Memory B cell (primary cell): ENCODE results near the gene GNB2.
A peak's percentile ranks its signal among the peaks of the same experiment; 100 is the strongest.

Experiments
- ATAC-seq: fragments of 150-1000 bp; cut with Tn5 transposase; 2 replicates; pipeline ENCODE4 v1.10.0; 2021; ENCODE audit warnings: low read depth, mild to moderate bottlenecking, moderate library complexity
- DNase-seq, 2 donors: peaks; one replicate each; pipeline ENCODE4 v3.0.0; 2022; ENCODE audit warnings: low spot score in 2 of 2
- H3K27ac Mint-ChIP-seq: one replicate; pipeline ENCODE4 v1.8.0; 2022; ENCODE audit warnings: mild to moderate bottlenecking, moderate library complexity, mixed read lengths
- H3K27me3 Mint-ChIP-seq: one replicate; pipeline ENCODE4 v1.8.0; 2022; ENCODE audit warnings: mixed read lengths
- H3K36me3 Mint-ChIP-seq: one replicate; pipeline ENCODE4 v1.8.0; 2022; ENCODE audit warnings: mild to moderate bottlenecking, mixed read lengths
- H3K4me1 Mint-ChIP-seq: one replicate; pipeline ENCODE4 v1.8.0; 2022; ENCODE audit warnings: mixed read lengths
- H3K4me3 Mint-ChIP-seq: one replicate; pipeline ENCODE4 v1.8.0; 2022; ENCODE audit warnings: mild to moderate bottlenecking, moderate library complexity, mixed read lengths
- H3K9me3 Mint-ChIP-seq: one replicate; pipeline ENCODE4 v1.8.0; 2022; ENCODE audit warnings: mixed read lengths

Gene GNB2

GRCh38 chr7:100673302-100673941 lies at the start of gene GNB2:
Gene GNB2, plus strand, starts transcription at chr7:100673740. Its CDS starts 2,526 bp downstream, at chr7:100676266.
- Mint-ChIP-seq H3K4me3 (peak within 1 kb of the TSS; percentile 100), H3K36me3 (peaks cover 6% of the 10 kb centered on the region), H3K9me3 (no peaks in the 10 kb centered on the region), H3K4me1 (peaks cover 8% of the 10 kb centered on the region), H3K27ac (peak within 1 kb of the TSS; percentile 93), H3K27me3 (no peaks in the 10 kb centered on the region)
- DNase-seq, result peak; percentile 95 to 96
- ATAC-seq, result peak; percentile 56

DNA sequence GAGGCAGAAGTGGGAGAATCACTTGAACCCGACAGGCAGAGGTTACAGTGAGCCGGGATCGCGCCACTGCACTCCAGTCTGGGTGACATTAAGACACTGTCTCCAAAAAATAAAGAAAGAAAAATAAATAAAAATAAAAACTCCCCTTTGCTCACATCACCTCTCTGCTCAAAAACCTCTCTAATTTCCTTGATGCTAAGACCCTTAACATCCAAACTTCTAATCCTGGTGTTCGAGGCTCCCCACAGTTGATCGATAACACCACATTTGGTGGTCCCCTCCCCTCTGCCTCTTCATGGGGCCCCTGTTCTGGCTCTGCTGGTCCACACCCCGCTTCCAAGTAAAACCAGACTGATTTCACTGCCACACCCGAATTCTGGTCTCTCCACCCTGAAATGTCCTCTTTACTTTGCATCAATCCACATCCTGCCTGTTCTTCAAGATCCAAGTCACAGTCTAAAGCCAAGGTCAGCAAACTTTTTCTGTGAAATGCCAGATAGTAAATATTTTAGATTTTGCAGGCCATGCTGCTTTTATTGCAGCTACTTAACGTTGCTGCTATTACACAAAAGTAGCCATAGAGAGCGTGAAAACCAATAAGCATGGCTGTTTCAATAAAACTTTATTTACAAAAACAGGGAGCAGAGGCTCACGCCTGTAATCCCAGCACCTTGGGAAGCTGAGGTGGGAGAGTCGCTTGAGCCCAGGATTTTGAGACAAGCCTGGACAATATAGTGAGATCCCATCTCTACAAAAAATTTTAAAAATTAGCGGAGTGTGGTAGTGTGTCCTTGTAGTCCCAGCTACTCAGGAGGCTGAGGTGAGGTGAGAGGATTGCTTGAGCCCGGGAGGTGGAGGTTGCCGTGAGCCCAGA lies 49.4 kb upstream of the GNB2 start:
- no peaks in the 10 kb centered on the region for H3K9me3 Mint-ChIP-seq
- ATAC-seq (no peak), DNase-seq (no peak)
- H3K4me1 Mint-ChIP-seq, result peaks cover 10% of the 10 kb centered on the region
- no peaks in the 10 kb centered on the region for H3K27me3 Mint-ChIP-seq
- no peak overlapping the region for H3K4me3 Mint-ChIP-seq
- H3K36me3 Mint-ChIP-seq, result peaks cover 2% of the 10 kb centered on the region
- no peak overlapping the region for H3K27ac Mint-ChIP-seq

DNA sequence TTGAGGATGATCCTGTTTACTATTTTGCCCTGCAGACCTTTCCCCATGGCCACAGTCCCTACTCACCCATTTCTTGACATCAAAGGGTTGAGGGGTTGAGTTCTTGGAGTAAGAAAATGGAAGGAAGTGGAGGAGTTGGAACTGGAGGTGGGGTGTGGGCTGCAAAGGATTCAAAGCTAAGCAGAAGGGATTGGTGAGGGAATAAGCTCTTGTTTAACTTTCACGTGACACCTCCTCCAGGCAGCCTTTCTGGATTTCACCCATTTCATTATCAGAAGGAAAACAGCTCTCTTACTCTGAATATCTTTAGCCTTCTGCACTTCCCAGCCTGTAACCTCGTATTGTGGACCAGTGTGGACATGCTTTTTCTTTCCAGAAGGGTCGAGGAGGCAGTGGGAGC lies 47.5 kb upstream of the GNB2 start:
- H3K36me3 Mint-ChIP-seq, result peaks cover 2% of the 10 kb centered on the region
- peak overlapping the region; percentile 84 for H3K4me3 Mint-ChIP-seq
- no peaks in the 10 kb centered on the region for H3K9me3 Mint-ChIP-seq
- H3K4me1 Mint-ChIP-seq, result peaks cover 13% of the 10 kb centered on the region
- DNase-seq (no peak), ATAC-seq (no peak)
- H3K27me3 Mint-ChIP-seq, result no peaks in the 10 kb centered on the region
- H3K27ac Mint-ChIP-seq, result no peak overlapping the region

- no peaks in the 10 kb centered on the region for H3K9me3 Mint-ChIP-seq
- H3K4me3 Mint-ChIP-seq, result peak overlapping the region; percentile 84
These were observed 46.9 kb upstream of the GNB2 start for GRCh38 chr7:100626530-100627237.

DNA sequence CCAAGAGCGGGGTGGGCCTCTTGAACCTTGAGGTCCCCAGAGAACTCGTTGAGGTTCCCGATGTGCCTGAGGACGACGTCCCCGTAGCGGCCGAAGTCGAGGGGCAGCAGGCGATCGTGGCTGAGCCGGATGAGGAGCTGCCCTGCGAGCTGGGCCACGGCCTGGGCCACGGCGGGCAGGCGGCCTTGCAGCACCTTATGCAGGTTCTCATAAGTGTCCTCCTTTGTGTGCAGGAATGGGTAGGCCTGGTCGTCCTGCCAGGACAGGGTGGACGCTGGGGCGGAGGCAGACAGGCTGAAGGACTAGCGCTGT lies 46.3 kb upstream of the GNB2 start:
- H3K27ac Mint-ChIP-seq, result no peak overlapping the region
- peaks cover 13% of the 10 kb centered on the region for H3K4me1 Mint-ChIP-seq
- no peaks in the 10 kb centered on the region for H3K27me3 Mint-ChIP-seq
- DNase-seq (no peak), ATAC-seq (no peak)
- no peak overlapping the region for H3K4me3 Mint-ChIP-seq
- no peaks in the 10 kb centered on the region for H3K36me3 Mint-ChIP-seq
- H3K9me3 Mint-ChIP-seq, result no peaks in the 10 kb centered on the region

More at GRCh38 chr7:100626530-100627237, 46.9 kb upstream of the GNB2 start:
- peak; percentile 43 to 49 for DNase-seq
- H3K27me3 Mint-ChIP-seq, result no peaks in the 10 kb centered on the region
- ATAC-seq, result peak; percentile 98
- peaks cover 1% of the 10 kb centered on the region for H3K36me3 Mint-ChIP-seq
- H3K27ac Mint-ChIP-seq, result peak overlapping the region; percentile 73
- peaks cover 13% of the 10 kb centered on the region for H3K4me1 Mint-ChIP-seq

GRCh38 chr7:100629117-100629716 lies 44.3 kb upstream of the GNB2 start:
- Mint-ChIP-seq H3K9me3 (no peaks in the 10 kb centered on the region), H3K27ac (no peak overlapping the region), H3K4me1 (peaks cover 22% of the 10 kb centered on the region), H3K27me3 (peaks cover 1% of the 10 kb centered on the region), H3K4me3 (no peak overlapping the region), H3K36me3 (no peaks in the 10 kb centered on the region)
- DNase-seq, result no peak
- no peak for ATAC-seq

DNA sequence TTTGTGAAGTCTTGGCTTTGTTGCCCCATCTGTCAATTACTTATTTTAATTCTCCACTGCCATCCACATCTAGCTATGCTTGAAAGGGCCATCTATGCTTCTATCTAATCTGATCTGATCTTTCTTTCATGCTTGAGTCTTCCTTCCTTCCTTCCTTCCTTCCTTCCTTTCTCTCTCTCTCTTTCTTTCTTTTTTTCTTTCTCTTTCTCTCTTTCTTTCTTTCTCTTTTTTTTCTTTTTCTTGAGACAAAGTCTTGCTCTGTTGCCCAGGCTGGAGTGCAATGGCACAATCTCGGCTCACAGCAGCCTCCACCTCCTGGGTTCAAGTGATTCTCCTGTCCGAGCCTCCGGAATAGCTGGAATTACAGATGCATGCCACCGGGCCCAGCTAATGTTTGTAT lies 43.5 kb upstream of the GNB2 start:
- ATAC-seq (no peak), DNase-seq (no peak)
- H3K36me3 Mint-ChIP-seq, result no peaks in the 10 kb centered on the region
- H3K27ac Mint-ChIP-seq, result no peak overlapping the region
- no peaks in the 10 kb centered on the region for H3K9me3 Mint-ChIP-seq
- no peak overlapping the region for H3K4me3 Mint-ChIP-seq
- H3K27me3 Mint-ChIP-seq, result peaks cover 1% of the 10 kb centered on the region
- peaks cover 22% of the 10 kb centered on the region for H3K4me1 Mint-ChIP-seq

DNA sequence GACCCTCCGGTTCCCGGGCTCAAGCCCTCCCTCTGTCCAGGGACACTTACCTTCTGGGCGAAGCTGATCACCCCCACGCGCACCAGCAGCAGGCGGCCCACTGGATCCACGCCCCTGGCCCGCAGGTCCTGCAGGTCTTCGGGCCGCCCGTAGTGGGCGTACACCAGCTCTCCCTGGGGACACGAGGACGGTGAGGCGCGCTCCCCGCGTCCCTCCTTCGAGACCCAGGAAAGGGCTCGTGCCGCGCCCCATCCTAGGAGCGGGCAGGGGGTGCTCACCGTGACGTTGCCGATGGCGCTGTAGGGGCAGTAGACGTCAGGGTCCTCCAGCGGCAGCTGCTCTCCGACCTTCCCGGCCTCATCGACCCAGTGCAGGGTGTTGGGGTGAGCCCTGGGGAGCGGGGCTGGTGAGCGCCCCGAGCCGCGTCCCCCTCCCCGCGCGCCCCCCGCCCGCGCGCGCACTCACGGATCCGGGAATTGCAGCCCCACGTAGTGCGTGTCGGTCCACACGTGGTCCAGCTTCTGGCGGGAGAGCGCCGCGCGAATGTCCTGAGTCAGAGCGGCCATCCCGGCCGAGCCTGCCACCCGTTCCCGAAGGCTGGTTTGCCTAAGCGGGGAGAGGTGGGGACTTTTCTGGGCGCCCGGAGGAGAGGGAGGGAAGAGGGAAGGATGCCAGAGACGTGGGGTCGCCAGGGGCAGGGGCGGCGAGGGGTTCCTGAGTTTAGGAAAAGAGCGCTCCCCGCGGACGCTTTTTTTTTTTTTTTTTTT lies 40.4 kb upstream of the GNB2 start:
- DNase-seq (peak; percentile 44 to 53), ATAC-seq (peak; percentile 64)
- no peaks in the 10 kb centered on the region for H3K36me3 Mint-ChIP-seq
- peaks cover 1% of the 10 kb centered on the region for H3K27me3 Mint-ChIP-seq
- H3K9me3 Mint-ChIP-seq, result no peaks in the 10 kb centered on the region
- no peak overlapping the region for H3K27ac Mint-ChIP-seq
- peak overlapping the region; percentile 90 for H3K4me3 Mint-ChIP-seq
- H3K4me1 Mint-ChIP-seq, result peaks cover 12% of the 10 kb centered on the region

DNA sequence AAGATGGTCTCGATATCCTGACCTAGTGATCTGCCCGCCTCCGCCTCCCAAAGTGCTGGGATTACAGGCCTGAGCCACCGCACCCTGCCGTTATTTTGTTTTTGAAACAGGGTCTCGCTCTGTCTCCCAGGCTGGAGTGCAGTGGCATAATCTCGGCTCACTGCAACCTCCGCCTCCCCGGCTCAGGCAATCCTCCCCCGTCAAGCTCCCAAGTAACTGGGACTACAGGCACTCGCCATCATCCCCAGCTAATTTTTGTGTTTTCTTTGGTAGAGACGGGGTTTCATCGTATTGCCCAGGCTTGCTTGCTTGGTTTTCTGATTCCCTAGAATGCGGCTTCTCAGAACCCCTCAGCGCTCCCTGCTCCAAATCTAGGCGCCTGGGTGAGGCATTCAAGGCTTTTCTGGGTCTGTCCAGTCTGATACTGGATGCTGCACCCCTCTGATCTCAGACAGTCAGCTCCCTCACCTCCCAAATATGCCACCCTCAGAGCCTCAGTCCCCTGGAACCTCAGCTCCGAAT lies 33.5 kb upstream of the GNB2 start:
- Mint-ChIP-seq H3K27me3 (peaks cover 4% of the 10 kb centered on the region), H3K36me3 (no peaks in the 10 kb centered on the region), H3K4me3 (no peak overlapping the region), H3K27ac (no peak overlapping the region), H3K9me3 (no peaks in the 10 kb centered on the region), H3K4me1 (peaks cover 17% of the 10 kb centered on the region)
- ATAC-seq (no peak), DNase-seq (no peak)

DNA sequence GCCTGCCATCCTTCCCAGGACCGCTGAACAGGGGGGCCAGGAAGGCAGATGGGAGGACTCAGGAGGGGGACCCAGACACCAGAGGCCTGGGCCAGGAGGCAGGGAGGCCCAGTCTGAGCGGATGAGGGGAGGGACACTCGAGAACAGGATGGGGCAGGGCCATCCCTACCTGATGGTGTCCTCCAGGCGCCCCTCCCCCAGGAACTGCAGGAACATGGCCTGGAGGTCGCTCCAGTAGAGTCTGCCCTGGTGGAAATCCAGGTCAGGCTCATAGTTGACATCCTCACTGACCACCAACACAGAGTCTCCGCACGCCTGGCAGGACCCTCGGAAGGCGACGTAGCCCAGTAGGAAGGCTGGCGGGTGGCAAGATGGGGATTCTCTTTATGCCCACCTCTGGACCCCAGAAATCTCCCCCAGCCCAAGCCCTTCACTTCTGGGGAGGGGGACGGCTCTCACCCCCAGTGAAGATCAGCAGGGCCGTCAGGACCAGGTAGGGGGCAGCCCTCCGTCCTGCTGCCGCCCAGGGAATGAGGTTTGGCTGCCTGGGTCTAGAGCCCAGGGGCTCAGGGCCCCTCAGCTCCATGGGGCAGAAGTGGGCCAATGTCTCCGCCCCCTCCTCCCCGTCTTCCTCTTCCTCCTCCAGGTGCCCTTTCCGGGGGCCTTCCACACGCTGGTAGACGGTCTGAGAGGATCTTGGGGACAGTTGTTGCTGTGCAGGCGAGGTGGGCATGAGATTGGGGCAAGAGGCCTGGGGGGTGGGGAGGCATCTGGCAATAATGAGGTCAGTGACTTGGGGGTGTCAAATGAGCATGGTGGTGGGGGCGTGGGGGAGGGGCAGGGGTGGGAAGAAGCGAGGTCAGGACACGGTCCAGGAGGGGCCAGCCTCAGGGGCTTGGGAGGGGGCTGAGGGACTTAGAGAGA lies 32.8 kb upstream of the GNB2 start:
- Mint-ChIP-seq H3K27me3 (peaks cover 7% of the 10 kb centered on the region), H3K4me3 (no peak overlapping the region), H3K4me1 (peaks cover 17% of the 10 kb centered on the region), H3K27ac (no peak overlapping the region), H3K36me3 (no peaks in the 10 kb centered on the region), H3K9me3 (no peaks in the 10 kb centered on the region)
- DNase-seq, result no peak
- ATAC-seq, result no peak

DNA sequence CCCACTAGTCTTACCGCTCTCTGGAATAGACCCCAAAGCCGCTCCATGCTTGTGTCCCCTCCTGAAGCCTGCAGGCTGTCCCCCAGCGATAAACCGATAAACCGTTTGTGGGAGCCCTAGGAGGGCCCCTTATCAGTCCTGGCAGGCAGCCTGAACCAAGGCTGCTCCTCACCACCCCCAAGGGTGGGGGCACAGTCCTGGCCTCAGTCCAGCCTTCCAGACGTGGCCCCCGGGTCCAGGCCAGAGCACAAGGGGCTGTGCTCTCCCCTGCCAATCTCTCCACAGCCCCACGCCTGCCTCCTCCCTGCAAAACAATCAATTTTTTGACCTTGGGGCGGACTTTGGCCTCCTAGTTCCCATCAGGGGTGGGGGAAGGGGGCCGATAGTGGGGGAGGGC lies 32.1 kb upstream of the GNB2 start, which contains the start of gene TFR2:
Gene TFR2 (minus strand): TSS at position 90 of the 397 bp plus-strand sequence. CDS start 43 bp downstream, at position 47.
- Mint-ChIP-seq H3K4me3 (peak within 1 kb of the TSS; percentile 71), H3K27me3 (peaks cover 9% of the 10 kb centered on the region), H3K36me3 (no peaks in the 10 kb centered on the region), H3K27ac (no peak within 1 kb of the TSS), H3K9me3 (no peaks in the 10 kb centered on the region), H3K4me1 (peaks cover 17% of the 10 kb centered on the region)
- ATAC-seq (no peak), DNase-seq (no peak)

GRCh38 chr7:100641860-100642533 lies 31.5 kb upstream of the GNB2 start:
- H3K27ac Mint-ChIP-seq, result no peak overlapping the region
- ATAC-seq (peak; percentile 49), DNase-seq (no peak)
- no peaks in the 10 kb centered on the region for H3K36me3 Mint-ChIP-seq
- peaks cover 9% of the 10 kb centered on the region for H3K27me3 Mint-ChIP-seq
- peaks cover 17% of the 10 kb centered on the region for H3K4me1 Mint-ChIP-seq
- H3K9me3 Mint-ChIP-seq, result no peaks in the 10 kb centered on the region
- H3K4me3 Mint-ChIP-seq, result peak overlapping the region; percentile 71
